Body of pancreas (tissue), 4 donors: ENCODE results near the gene CFAP52.

Experiments
- CTCF ChIP-seq, 7 experiments: fragments of 450-650 bp in 4 of 7; fragments of 200-600 bp in 3 of 7; sonication (generic) in 3 of 7; IDR thresholded peaks; one replicate each; pipeline ENCODE4 v1.5.1; 2016 to 2019; ENCODE audit warnings: antibody characterized with exemption in 7 of 7
- POLR2A ChIP-seq, 3 donors: fragments of 450-650 bp; IDR thresholded peaks; one replicate each; pipeline ENCODE4 v1.6.1; 2016; ENCODE audit warnings: antibody characterized with exemption in 3 of 3, mild to moderate bottlenecking in 2 of 3

GRCh38 chr17:9668517-9668916 is 92.1 kb downstream of the CFAP52 start:
- TF ChIP-seq POLR2A (IDR thresholded peaks at IDR 0.05) (no peak), CTCF (IDR thresholded peaks at IDR 0.05) (no peak)
